HCT116 (cell line): Measurements from ENCODE around the gene KLHL9. TPM values are rescaled to one million over a fixed set of nuclear protein-coding genes. Genes with fewer than 3 reads are reported as not detected.

Experiments
- ATAC-seq: fragments of 200-7000 bp; cut with Tn5 transposase; 2 replicates; pipeline ENCODE4 v1.9.1; 2020; ENCODE audit warnings: mild to moderate bottlenecking, moderate library complexity
- Bru-seq: library from RNA; stranded (reverse); fragments of 400-500 nt; gene quantifications from one replicate; lab custom pipeline; 2021; lab: Mats Ljungman, UMichigan
- BruChase-seq, 2 experiments: library from RNA; stranded (reverse); fragments of 400-500 nt; gene quantifications; one replicate each; lab custom pipeline; 2021; lab: Mats Ljungman, UMichigan
- BruUV-seq: library from RNA; stranded (reverse); fragments of 400-500 nt; replicated peaks from 2 replicates; lab custom pipeline; 2021; lab: Mats Ljungman, UMichigan
- CTCF ChIA-PET: fragments of 300-600 bp; sonication (Branson Sonifier 250); formaldehyde crosslinking; loops from one replicate; lab custom pipeline; 2021; ENCODE audit warnings: antibody characterized with exemption; lab: Charles Lee
- POLR2A ChIA-PET: fragments of 300-600, 350-600 bp; sonication (Branson Sonifier 250); formaldehyde crosslinking; loops from one replicate; lab custom pipeline; 2021; ENCODE audit warnings: antibody characterized with exemption; lab: Charles Lee
- RAD21 ChIA-PET, 2 experiments: fragments of 300-600 bp; sonication (Branson Sonifier 250); formaldehyde crosslinking; loops; one replicate each; lab custom pipeline; 2023; ENCODE audit warnings: low total read pairs in 2 of 2; ENCODE audit not compliant: uncharacterized antibody in 2 of 2, unreplicated experiment in 2 of 2, low non-redundant PET in 1 of 2; lab: Charles Lee
- DNase-seq: peaks from one replicate; pipeline ENCODE4 v3.0.0-alpha.2; 2010; ENCODE audit warnings: low read depth, low spot score
- H2AFZ ChIP-seq: fragments of 200-600 bp; shearing (Covaris generic), sonication (generic); 2 replicates; pipeline ENCODE4 v1.6.1; 2017; ENCODE audit warnings: low read depth, mixed run types, mixed read lengths, antibody characterized with exemption, low read length; ENCODE audit not compliant: poor library complexity, severe bottlenecking
- H3K27ac ChIP-seq: 2 replicates; pipeline ENCODE4 v1.5.1; 2012; ENCODE audit warnings: low read depth, low read length
- H3K27me3 ChIP-seq: fragments of 200-600 bp; sonication (generic); 2 replicates; pipeline ENCODE4 v1.6.1; 2016; ENCODE audit warnings: mixed run types, low read length, mixed read lengths; ENCODE audit not compliant: insufficient read depth
- H3K36me3 ChIP-seq, 2 experiments: fragments of 200-500 bp in 1 of 2; fragments of 200-600 bp in 1 of 2; sonication (Bioruptor generic) in 1 of 2; sonication (generic) in 1 of 2; 2 replicates each; pipeline versions ENCODE4 v1.5.1 to v1.6.1; 2014 to 2016; ENCODE audit warnings: low read length in 2 of 2, inconsistent platforms in 1 of 2, mixed read lengths in 1 of 2, mixed run types in 1 of 2; ENCODE audit not compliant: insufficient read depth in 2 of 2, control insufficient read depth in 1 of 2
- H3K4me1 ChIP-seq, 2 experiments: fragments of 200-600 bp in 1 of 2; sonication (generic) in 1 of 2; 2 replicates each; pipeline versions ENCODE4 v1.5.1 to v1.6.1; 2012 to 2017; ENCODE audit warnings: low read length in 2 of 2, inconsistent platforms in 1 of 2, mild to moderate bottlenecking in 1 of 2, mixed read lengths in 1 of 2, mixed run types in 1 of 2, moderate library complexity in 1 of 2; ENCODE audit not compliant: insufficient read depth in 2 of 2, control insufficient read depth in 1 of 2
- H3K4me2 ChIP-seq: fragments of 200-600 bp; sonication (generic); 2 replicates; pipeline ENCODE4 v1.6.1; 2017; ENCODE audit warnings: mixed run types, low read length, mixed read lengths
- H3K4me3 ChIP-seq, 2 experiments: fragments of 200-600 bp in 1 of 2; sonication (generic) in 1 of 2; replicated peaks in 1 of 2; 2 replicates each; pipeline ENCODE4 v1.5.1; 2011 to 2016; ENCODE audit warnings: low read length in 2 of 2, control low read depth in 1 of 2, low read depth in 1 of 2, mild to moderate bottlenecking in 1 of 2, mixed read lengths in 1 of 2, mixed run types in 1 of 2
- H3K79me2 ChIP-seq: fragments of 200-600 bp; sonication (generic); 2 replicates; pipeline ENCODE4 v1.6.1; 2017; ENCODE audit warnings: mild to moderate bottlenecking, mixed run types, low read length, moderate library complexity, mixed read lengths; ENCODE audit not compliant: insufficient read depth
- H3K9ac ChIP-seq: fragments of 200-600 bp; sonication (generic); 2 replicates; pipeline ENCODE4 v1.6.1; 2016; ENCODE audit warnings: low read length, mixed read lengths
- H3K9me2 ChIP-seq: fragments of 200-600 bp; sonication (generic), shearing (Covaris generic); 2 replicates; pipeline ENCODE4 v1.6.1; 2017; ENCODE audit warnings: mixed run types, mild to moderate bottlenecking, moderate library complexity; ENCODE audit not compliant: insufficient read depth
- H3K9me3 ChIP-seq, 2 experiments: fragments of 200-500 bp in 1 of 2; fragments of 200-600 bp in 1 of 2; sonication (Bioruptor generic) in 1 of 2; sonication (generic) in 1 of 2; 2 replicates each; pipeline ENCODE4 v1.6.1; 2014 to 2017; ENCODE audit warnings: low read length in 2 of 2, mixed read lengths in 2 of 2, inconsistent platforms in 1 of 2, low read depth in 1 of 2, mild to moderate bottlenecking in 1 of 2, mixed run types in 1 of 2, moderate library complexity in 1 of 2; ENCODE audit not compliant: control insufficient read depth in 1 of 2, insufficient read depth in 1 of 2
- H4K20me1 ChIP-seq: fragments of 200-600 bp; sonication (generic), shearing (Covaris generic); 2 replicates; pipeline ENCODE4 v1.6.1; 2017; ENCODE audit warnings: mixed run types, mild to moderate bottlenecking, moderate library complexity; ENCODE audit not compliant: insufficient read depth
- CBX3 ChIP-seq: IDR thresholded peaks from 2 replicates; pipeline ENCODE4 v1.6.1; 2012; ENCODE audit warnings: low read depth
- CEBPB ChIP-seq: IDR thresholded peaks from 2 replicates; pipeline ENCODE4 v1.6.1; 2012; ENCODE audit warnings: low read depth
- CTCF ChIP-seq, 3 experiments: fragments of 200-600 bp in 1 of 3; sonication (generic) in 1 of 3; IDR thresholded peaks in 2 of 3; conservative IDR thresholded peaks in 1 of 3; 2 replicates each; pipeline ENCODE4 v1.5.1; 2012 to 2017; ENCODE audit warnings: low read depth in 2 of 3, low read length in 2 of 3, antibody characterized with exemption in 1 of 3, borderline replicate concordance in 1 of 3, control low read depth in 1 of 3, mild to moderate bottlenecking in 1 of 3, mixed read lengths in 1 of 3, mixed run types in 1 of 3, moderate library complexity in 1 of 3; ENCODE audit not compliant: insufficient read depth in 1 of 3
- EGR1 ChIP-seq: IDR thresholded peaks from 2 replicates; pipeline ENCODE4 v1.6.1; 2012; ENCODE audit warnings: low read depth
- ELF1 ChIP-seq: IDR thresholded peaks from 2 replicates; pipeline ENCODE4 v1.6.1; 2012; ENCODE audit warnings: low read depth, borderline replicate concordance
- EZH2phosphoT487 ChIP-seq: fragments of 200-600 bp; IDR thresholded peaks from 2 replicates; pipeline ENCODE4 v1.6.1; 2018; ENCODE audit warnings: antibody characterized with exemption, borderline replicate concordance
- MAX ChIP-seq: IDR thresholded peaks from 2 replicates; pipeline ENCODE4 v1.6.1; 2012
- POLR2AphosphoS5 ChIP-seq: IDR thresholded peaks from 2 replicates; pipeline ENCODE4 v1.6.1; 2011; ENCODE audit warnings: mild to moderate bottlenecking, low read depth, low read length, moderate library complexity
- RAD21 ChIP-seq: IDR thresholded peaks from 2 replicates; pipeline ENCODE4 v1.6.1; 2012; ENCODE audit warnings: low read depth, mild to moderate bottlenecking
- REST ChIP-seq: IDR thresholded peaks from 2 replicates; pipeline ENCODE4 v1.6.1; 2012; ENCODE audit warnings: low read depth
- SP1 ChIP-seq: IDR thresholded peaks from 2 replicates; pipeline ENCODE4 v1.6.1; 2012; ENCODE audit warnings: low read depth
- SRF ChIP-seq: IDR thresholded peaks from 2 replicates; pipeline ENCODE4 v1.6.1; 2012; ENCODE audit warnings: low read depth
- ZBTB33 ChIP-seq: IDR thresholded peaks from 2 replicates; pipeline ENCODE4 v1.6.1; 2011; ENCODE audit warnings: mild to moderate bottlenecking, low read length, moderate library complexity; ENCODE audit not compliant: insufficient replicate concordance; ENCODE audit errors: extremely low read depth
- ZFX ChIP-seq: fragments of 450-650 bp; IDR thresholded peaks from 2 replicates; pipeline ENCODE4 v1.6.1; 2017
- ZNF274 ChIP-seq: fragments of 200-500 bp; sonication (Bioruptor generic); IDR thresholded peaks from 2 replicates; pipeline ENCODE4 v1.6.1; 2014; ENCODE audit warnings: mild to moderate bottlenecking, low read depth, low read length, inconsistent platforms
- intact Hi-C: fragments of 100-400 bp; cut with micrococcal nuclease; formaldehyde crosslinking; loops from 2 replicates; pipeline ENCODE4 v1.10.0; 2022
- long read RNA-seq: library from polyadenylated mRNA; unstranded; transcript quantifications from one replicate; pipeline ENCODE4 v2.0.0, GENCODE V29; 2021; ENCODE audit not compliant: unreplicated experiment
- polyA plus RNA-seq: library from polyadenylated mRNA; unstranded; fragments of >200 nt; gene quantifications from 2 replicates; pipeline ENCODE4 v1.2.1, GENCODE V29; 2012; ENCODE audit warnings: missing spikeins
- total RNA-seq: library from RNA; stranded (reverse); gene quantifications from one replicate; pipeline ENCODE4 v1.2.1, GENCODE V29; 2021; ENCODE audit not compliant: unreplicated experiment

The KLHL9 gene
- 16.4 TPM for total RNA-seq
- 7.8 and 10.2 TPM in 2 replicates for polyA plus RNA-seq
- percentile 96 among the genes with signal in this experiment for Bru-seq, nascent RNA
- BruChase-seq, experiment 1, labeled RNA remaining after a 6-hour chase: percentile 90 among the genes with signal in this experiment
- percentile 99 among the genes with signal in this experiment for BruChase-seq, experiment 2, labeled RNA remaining after a 2-hour chase
- long read RNA-seq, full-length matches to known transcripts: 61 of 66 reads
- long read RNA-seq, partial matches to known transcripts: 0 of 66 reads
- long read RNA-seq, other reads (novel, unspliced or antisense): 5 of 66 reads

GRCh38 chr9:21334701-21335632 is at the start of gene KLHL9:
TSS of gene KLHL9 (minus strand) at chr9:21335404. CDS start at chr9:21334859, 545 bp downstream.
- Histone ChIP-seq H3K4me1 (peaks cover 3 to 23% of the 10 kb centered on the region in 2 experiments; a peak in 3 of 4 replicates), H3K4me3 (peak within 1 kb of the TSS; percentile 85 to 98), H2AFZ (peak within 1 kb of the TSS; percentile 94), H3K27me3 (no peaks in the 10 kb centered on the region), H3K27ac (peak within 1 kb of the TSS; percentile 82), H3K79me2 (peaks cover 52% of the 10 kb centered on the region), H3K9ac (peak within 1 kb of the TSS; percentile 88), H3K36me3 (peaks cover 2 to 15% of the 10 kb centered on the region in 2 experiments; a peak in 3 of 4 replicates), H3K9me2 (no peaks in the 10 kb centered on the region), H3K9me3 (no peaks in the 10 kb centered on the region), H3K4me2 (peak within 1 kb of the TSS; percentile 80), H4K20me1 (no peaks in the 10 kb centered on the region)
- ChIA-PET POLR2A (interaction anchor here (0.5 to 1.8 kb wide), 4 partner anchors 8 to 449 kb away, joined by 3 to 5 read pairs (median 3); no protein-coding TSS in a partner anchor), RAD21 (interaction anchor here in 1 of 2 experiments (0.6 kb wide), 1 partner anchor 136 kb away, joined by 3 read pairs; no protein-coding TSS in a partner anchor), CTCF (interaction anchor here (0.8 to 2.2 kb wide), 8 partner anchors 9 to 131 kb away, joined by 3 to 14 read pairs (median 9); no protein-coding TSS in a partner anchor)
- TSS peak; percentile 46 for BruUV-seq
- intact Hi-C loops: loop anchor here (5.0 kb wide), 1 partner anchor 247 kb away; no protein-coding TSS in a partner anchor
- DNase-seq (peak; percentile 83), ATAC-seq (peak; percentile 96)
- no peak for TF ChIP-seq CEBPB
- TF ChIP-seq ZNF274: no peak
- TF ChIP-seq ZFX: peak; percentile 100
- no peak for TF ChIP-seq REST
- peak; percentile 87 for TF ChIP-seq POLR2AphosphoS5
- TF ChIP-seq CBX3: no peak
- TF ChIP-seq EZH2phosphoT487: no peak
- no peak for TF ChIP-seq ZBTB33
- peak; percentile 76 for TF ChIP-seq ELF1
- TF ChIP-seq MAX: peak; percentile 57; the same call in 1 of the 2 replicates
- TF ChIP-seq SP1: no peak; the same call in 1 of the 2 replicates
- TF ChIP-seq SRF: no peak; the same call in 1 of the 2 replicates
- TF ChIP-seq CTCF (IDR thresholded peaks at IDR 0.05 in 2 of 3, conservative IDR thresholded peaks at IDR 0.05 in 1 of 3; ENCODE audit: borderline replicate concordance in 1 of 3, insufficient read depth in 1 of 3, low read depth in 2 of 3, low read length in 2 of 3): no peak
- no peak for TF ChIP-seq RAD21
- TF ChIP-seq EGR1: no peak
